Measurements from ENCODE around the gene SAXO1.

DNA sequence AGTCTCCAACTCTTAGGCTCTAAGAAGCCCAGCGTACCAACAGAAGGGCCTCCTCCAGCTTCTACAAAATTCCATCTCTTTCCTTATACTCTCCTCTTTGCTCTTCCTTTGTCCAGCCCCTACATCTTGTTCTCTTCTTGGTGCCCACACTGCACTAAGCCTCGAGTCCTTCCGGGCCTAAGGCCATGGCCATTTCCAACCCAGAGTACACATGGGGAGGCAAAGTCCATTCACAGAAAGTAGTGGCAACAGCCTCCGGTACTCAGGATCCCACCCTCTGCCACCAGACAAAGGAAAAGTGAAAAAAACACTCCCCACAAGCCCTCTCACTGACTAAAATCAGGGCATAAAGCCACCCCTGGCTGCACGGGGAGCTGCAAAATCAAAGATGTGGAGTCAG is 60.3 kb downstream of the SAXO1 start:
- TF ChIP-seq, protein P1, sequence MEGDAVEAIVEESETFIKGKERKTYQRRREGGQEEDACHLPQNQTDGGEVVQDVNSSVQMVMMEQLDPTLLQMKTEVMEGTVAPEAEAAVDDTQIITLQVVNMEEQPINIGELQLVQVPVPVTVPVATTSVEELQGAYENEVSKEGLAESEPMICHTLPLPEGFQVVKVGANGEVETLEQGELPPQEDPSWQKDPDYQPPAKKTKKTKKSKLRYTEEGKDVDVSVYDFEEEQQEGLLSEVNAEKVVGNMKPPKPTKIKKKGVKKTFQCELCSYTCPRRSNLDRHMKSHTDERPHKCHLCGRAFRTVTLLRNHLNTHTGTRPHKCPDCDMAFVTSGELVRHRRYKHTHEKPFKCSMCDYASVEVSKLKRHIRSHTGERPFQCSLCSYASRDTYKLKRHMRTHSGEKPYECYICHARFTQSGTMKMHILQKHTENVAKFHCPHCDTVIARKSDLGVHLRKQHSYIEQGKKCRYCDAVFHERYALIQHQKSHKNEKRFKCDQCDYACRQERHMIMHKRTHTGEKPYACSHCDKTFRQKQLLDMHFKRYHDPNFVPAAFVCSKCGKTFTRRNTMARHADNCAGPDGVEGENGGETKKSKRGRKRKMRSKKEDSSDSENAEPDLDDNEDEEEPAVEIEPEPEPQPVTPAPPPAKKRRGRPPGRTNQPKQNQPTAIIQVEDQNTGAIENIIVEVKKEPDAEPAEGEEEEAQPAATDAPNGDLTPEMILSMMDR (conservative IDR thresholded peaks at IDR 0.05; ENCODE audit: low read depth in 2 of 2) = no peak
- no peak for TF ChIP-seq POLR2AphosphoS5 (IDR thresholded peaks at IDR 0.05; ENCODE audit: low read depth)

Measured in GM23338 (cell line).